Mammary epithelial cell (primary cell): Measurements from ENCODE around the gene WNT7B.

ENCODE experiments used
- CTCF ChIP-seq, 2 donors: IDR thresholded peaks in 1 of 2; conservative IDR thresholded peaks in 1 of 2; 2 replicates each; pipeline ENCODE4 v1.5.1; 2011 to 2012; ENCODE audit warnings: inconsistent platforms in 2 of 2, low read length in 2 of 2, mild to moderate bottlenecking in 2 of 2, control low read depth in 1 of 2, low read depth in 1 of 2; ENCODE audit not compliant: insufficient read depth in 1 of 2; ENCODE audit errors: extremely low read depth in 1 of 2
- EZH2 ChIP-seq: IDR thresholded peaks from 2 replicates; pipeline ENCODE4 v1.6.1; 2012; ENCODE audit warnings: low read length, inconsistent platforms, borderline replicate concordance

- no peak for TF ChIP-seq CTCF (conservative IDR thresholded peaks at IDR 0.05 in 1 of 2, IDR thresholded peaks at IDR 0.05 in 1 of 2; ENCODE audit: extremely low read depth in 1 of 2, insufficient read depth in 1 of 2, low read depth in 1 of 2, low read length in 2 of 2)
- no peak for TF ChIP-seq EZH2
These were observed 10.6 kb downstream of the WNT7B start for GRCh38 chr22:45966320-45966894.
